ENCODE data around the gene CPT2.

CPT2 gene

DNA sequence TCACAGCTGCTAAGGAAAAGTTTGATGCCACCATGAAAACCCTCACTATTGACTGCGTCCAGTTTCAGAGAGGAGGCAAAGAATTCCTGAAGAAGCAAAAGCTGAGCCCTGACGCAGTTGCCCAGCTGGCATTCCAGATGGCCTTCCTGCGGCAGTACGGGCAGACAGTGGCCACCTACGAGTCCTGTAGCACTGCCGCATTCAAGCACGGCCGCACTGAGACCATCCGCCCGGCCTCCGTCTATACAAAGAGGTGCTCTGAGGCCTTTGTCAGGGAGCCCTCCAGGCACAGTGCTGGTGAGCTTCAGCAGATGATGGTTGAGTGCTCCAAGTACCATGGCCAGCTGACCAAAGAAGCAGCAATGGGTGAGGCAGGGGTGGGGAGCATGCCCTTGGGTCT, 14.3 kb downstream of the CPT2 start:
- no peaks in the 10 kb centered on the region for H3K27me3 Mint-ChIP-seq
- ATAC-seq (replicated peaks): no peak
- no peak overlapping the region for H3K4me3 Mint-ChIP-seq
- peaks cover 46% of the 10 kb centered on the region for H3K36me3 Mint-ChIP-seq (ENCODE audit: insufficient read depth)
- DNase-seq: no peak
- H3K4me1 Mint-ChIP-seq (ENCODE audit: low read depth in 2 of 2): peaks cover 0 to 5% of the 10 kb centered on the region in 2 donors
- peaks cover 3 to 7% of the 10 kb centered on the region in 2 donors for H3K9me3 Mint-ChIP-seq
- no peak overlapping the region for H3K27ac Mint-ChIP-seq

DNA sequence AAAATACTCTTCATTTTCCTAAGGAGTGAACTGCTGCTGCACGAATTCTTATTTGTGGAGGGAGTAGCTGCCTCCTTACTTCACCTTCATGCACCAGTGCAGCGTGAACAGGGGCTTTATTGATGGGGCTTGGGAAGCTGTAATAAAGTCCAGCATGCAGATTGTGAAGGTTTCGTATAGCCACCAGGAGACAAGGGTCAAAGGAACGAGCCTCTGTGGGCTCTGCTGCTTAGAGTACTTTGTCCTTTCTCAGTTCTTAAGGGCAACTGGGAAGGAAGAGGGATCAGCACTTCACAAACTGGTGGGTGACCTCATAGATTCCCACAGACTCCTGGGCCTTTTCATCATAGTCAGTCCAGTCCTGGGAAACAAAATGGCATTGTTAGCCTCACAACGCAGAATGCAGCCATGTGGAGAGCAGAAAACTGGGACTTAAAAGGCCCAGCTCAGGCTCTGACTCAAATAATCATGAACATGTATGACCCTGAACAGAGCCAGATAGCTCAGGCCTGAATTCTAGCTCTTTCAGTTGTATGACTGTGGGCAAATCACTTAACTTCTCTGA, 17.8 kb downstream of the CPT2 start:
- DNase-seq (no peak), ATAC-seq (replicated peaks) (no peak)
- H3K36me3 Mint-ChIP-seq (ENCODE audit: insufficient read depth): peaks cover 36% of the 10 kb centered on the region
- H3K27me3 Mint-ChIP-seq: no peaks in the 10 kb centered on the region
- H3K4me3 Mint-ChIP-seq: no peak overlapping the region
- no peaks in the 10 kb centered on the region for H3K9me3 Mint-ChIP-seq
- H3K27ac Mint-ChIP-seq: no peak overlapping the region
- H3K4me1 Mint-ChIP-seq (ENCODE audit: low read depth in 2 of 2): peaks cover 2 to 6% of the 10 kb centered on the region in 2 donors

DNA sequence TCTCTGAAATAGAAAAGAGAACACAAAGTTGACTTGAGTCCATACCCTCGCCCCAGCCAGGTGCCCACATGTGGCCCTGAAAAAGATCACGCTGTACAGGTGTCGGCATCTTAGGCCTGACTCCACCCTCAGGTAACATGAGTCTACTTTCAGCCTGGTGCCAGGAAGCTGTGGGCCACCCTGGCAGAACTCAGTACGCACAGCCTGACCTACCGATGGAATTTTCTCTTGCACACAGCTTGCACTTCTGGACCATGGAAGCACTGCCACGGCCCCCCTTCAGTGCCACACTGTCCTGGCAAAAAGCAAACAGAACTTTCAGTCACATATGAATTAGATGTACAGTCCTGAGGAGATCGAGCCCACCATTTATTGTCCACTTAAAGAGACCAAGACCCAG, 21.6 kb downstream of the CPT2 start:
- no peaks in the 10 kb centered on the region for H3K27me3 Mint-ChIP-seq
- DNase-seq (no peak), ATAC-seq (replicated peaks) (no peak)
- H3K4me3 Mint-ChIP-seq: no peak overlapping the region
- H3K9me3 Mint-ChIP-seq: no peaks in the 10 kb centered on the region
- peaks cover 29% of the 10 kb centered on the region for H3K36me3 Mint-ChIP-seq (ENCODE audit: insufficient read depth)
- H3K4me1 Mint-ChIP-seq (ENCODE audit: low read depth in 2 of 2): peaks cover 14 to 22% of the 10 kb centered on the region in 2 donors
- H3K27ac Mint-ChIP-seq: peak overlapping the region; percentile 60 to 98

DNA sequence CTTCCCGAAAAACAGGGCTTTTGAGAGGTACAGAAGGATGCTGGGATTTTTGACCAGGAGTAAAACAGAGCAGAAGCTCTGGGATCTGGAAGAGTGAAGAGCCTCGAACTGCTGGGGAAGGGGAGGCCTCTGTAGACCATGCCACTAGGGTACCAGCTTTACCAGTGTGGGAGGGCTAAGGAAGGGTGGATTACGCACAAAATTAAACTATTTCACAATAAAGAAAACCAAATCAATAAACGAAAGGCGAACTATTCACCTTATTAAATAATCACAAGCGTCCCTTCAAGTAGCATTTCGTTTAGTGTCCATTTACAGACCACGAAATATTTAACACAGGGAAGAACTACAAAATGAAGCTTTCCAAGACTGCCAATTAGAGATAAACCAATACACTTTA, 23.1 kb downstream of the CPT2 start:
- H3K4me3 Mint-ChIP-seq: peak overlapping the region; percentile 90 to 91
- DNase-seq: no peak
- ATAC-seq (replicated peaks): no peak
- peak overlapping the region; percentile 96 to 98 for H3K27ac Mint-ChIP-seq
- peaks cover 21% of the 10 kb centered on the region for H3K36me3 Mint-ChIP-seq (ENCODE audit: insufficient read depth)
- no peaks in the 10 kb centered on the region for H3K9me3 Mint-ChIP-seq
- H3K4me1 Mint-ChIP-seq (ENCODE audit: low read depth in 2 of 2): peaks cover 14 to 22% of the 10 kb centered on the region in 2 donors
- no peaks in the 10 kb centered on the region for H3K27me3 Mint-ChIP-seq

DNA sequence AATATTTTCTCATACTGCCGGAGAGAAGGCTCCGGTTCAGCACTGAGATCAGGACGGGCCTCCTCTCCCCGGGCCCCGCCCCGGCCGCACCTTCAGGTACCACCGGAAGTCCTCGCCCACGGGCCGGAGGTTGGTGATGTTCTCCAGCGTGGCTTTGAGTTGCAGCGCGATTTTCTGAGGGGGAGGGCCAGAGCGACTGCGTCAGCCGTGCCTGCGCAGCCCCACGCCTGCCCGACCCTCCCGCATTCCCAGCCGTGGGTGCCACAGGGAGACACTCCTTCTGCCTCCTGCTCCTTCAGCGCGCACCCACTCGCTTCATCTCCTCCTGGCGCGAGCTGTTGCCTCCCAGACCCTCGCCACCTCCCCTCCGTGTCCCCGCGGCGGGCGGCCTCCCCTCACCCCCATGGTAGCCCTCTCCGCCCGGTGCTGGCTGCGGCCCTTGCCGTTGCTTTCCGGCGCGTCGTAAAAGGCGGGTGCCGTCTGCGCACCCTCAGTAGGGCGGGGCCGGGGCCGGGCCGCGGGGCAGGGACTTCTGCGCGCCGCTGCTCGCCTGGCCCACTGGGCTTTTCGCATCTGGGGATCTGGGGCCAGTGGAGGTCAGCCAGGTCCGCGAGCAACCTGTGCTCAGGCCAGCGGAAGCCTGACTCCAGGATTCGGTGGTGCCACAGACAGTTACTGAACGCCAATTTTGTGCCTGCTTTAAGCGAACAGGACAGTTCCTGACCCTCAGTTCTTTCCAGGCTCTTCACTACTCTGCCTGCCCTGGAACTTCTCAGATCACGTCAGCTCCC, 23.7 kb downstream of the CPT2 start, which contains the start of gene CZIB:
Gene CZIB (minus strand): TSS at position 464 of the 791 bp plus-strand sequence. CDS start 59 bp downstream, at position 405.
- peaks cover 21% of the 10 kb centered on the region for H3K36me3 Mint-ChIP-seq (ENCODE audit: insufficient read depth)
- peak; percentile 90 for ATAC-seq (replicated peaks)
- peak within 1 kb of the TSS; percentile 96 to 98 for H3K27ac Mint-ChIP-seq
- no peaks in the 10 kb centered on the region for H3K27me3 Mint-ChIP-seq
- peak; percentile 91 to 93 (median 92) for DNase-seq
- H3K4me1 Mint-ChIP-seq (ENCODE audit: low read depth in 2 of 2): peaks cover 14 to 22% of the 10 kb centered on the region in 2 donors
- H3K4me3 Mint-ChIP-seq: peak within 1 kb of the TSS; percentile 90 to 91
- H3K9me3 Mint-ChIP-seq: no peaks in the 10 kb centered on the region

DNA sequence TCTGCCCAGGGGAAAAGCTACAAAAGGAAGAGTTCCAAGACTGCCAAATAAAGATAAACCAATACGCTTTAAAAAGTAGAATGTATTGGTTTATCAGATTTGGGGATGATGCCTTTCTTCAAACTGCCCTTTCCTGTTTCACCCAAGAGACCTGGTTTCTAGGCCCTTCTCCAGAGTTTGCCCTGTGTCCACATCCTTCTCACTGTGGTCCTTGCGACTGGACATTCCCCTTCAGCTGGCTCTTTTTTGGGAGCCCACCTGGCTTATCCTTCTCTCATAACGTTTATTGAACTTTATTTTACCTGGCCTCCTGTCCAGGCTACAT, 24.3 kb downstream of the CPT2 start:
- Mint-ChIP-seq H3K36me3 (ENCODE audit: insufficient read depth) (peaks cover 21% of the 10 kb centered on the region), H3K27me3 (no peaks in the 10 kb centered on the region), H3K27ac (peak overlapping the region; percentile 96 to 98), H3K9me3 (no peaks in the 10 kb centered on the region), H3K4me1 (ENCODE audit: low read depth in 2 of 2) (peaks cover 14 to 22% of the 10 kb centered on the region in 2 donors), H3K4me3 (peak overlapping the region; percentile 90 to 91)
- DNase-seq (no peak), ATAC-seq (replicated peaks) (no peak)

DNA sequence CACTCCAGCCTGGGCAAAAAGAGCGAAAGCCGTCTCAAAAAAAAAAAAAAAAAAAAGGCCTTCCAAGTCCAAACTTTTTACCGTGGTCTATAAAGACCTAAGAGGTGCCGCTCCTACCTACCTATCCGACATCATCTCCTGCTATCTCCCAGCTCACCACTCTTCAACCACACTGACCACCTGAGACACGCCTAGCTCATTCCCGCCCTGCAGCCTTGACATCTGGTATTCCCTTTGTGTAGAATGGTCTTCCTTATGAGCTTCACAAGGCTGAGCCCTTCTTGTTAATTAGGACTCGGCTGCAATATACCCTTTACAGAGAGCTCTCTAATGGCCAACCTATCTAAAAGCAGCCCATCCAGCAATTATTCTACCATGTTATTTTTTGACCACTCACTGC, 41.0 kb downstream of the CPT2 start:
- ATAC-seq (replicated peaks): no peak
- DNase-seq: no peak

DNA sequence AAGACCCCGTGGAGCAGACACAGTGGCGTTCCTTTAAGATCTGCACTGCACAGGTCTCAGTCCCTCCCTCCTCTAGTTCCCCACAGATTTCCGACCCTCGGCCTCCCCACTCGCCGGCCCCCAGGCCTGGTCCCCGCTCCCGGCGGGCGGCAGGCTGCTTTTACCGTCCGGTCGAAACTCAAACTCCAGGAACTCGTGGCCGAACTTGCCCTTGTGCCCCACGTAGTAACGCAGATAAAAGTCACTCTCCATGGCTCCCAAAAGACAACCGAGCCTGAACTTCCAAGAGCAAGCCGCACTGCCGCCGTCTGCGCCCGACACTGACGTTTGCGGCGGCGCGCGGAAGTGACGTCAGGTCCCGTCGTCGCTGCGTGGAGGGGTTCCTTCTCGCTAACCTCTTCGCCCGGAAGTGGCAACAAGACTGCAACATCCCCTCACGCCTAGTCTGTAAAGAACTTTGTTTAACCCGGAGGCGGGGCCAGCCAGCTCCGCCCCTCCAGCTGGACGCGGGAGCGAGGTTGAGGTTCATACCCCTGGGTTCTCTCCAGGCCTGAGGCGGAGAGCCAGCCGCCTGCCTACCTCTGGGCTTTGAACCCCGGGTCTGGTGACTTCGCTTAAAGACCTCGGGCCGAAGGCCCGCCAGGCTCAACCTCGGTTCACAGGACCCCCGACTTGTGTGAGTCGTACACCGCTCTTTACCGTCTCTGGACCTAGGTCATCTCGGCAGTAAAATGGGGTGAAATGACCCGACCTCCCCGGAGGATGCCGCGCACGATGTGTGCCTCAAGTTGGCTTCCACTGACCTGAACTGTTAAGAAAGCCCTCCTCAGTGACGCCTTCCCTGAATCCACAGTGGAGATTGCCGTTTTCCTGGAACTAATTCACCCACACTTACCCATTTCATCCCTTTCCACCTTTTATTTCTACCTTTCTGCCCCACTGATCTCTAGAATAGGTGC, 41.9 kb downstream of the CPT2 start, which contains the start of gene MAGOH:
Gene MAGOH (minus strand): TSS at position 322 of the 959 bp plus-strand sequence. CDS start 70 bp downstream, at position 252.
- Mint-ChIP-seq H3K27me3 (no peaks in the 10 kb centered on the region), H3K4me3 (peak within 1 kb of the TSS; percentile 99), H3K4me1 (ENCODE audit: low read depth in 2 of 2) (peaks cover 24 to 28% of the 10 kb centered on the region in 2 donors), H3K9me3 (no peaks in the 10 kb centered on the region), H3K27ac (peak within 1 kb of the TSS; percentile 99 to 100), H3K36me3 (ENCODE audit: insufficient read depth) (peaks cover 32% of the 10 kb centered on the region)
- DNase-seq (peak; percentile 95 to 98 (median 97)), ATAC-seq (replicated peaks) (peak; percentile 99)

More for the DNA sequence above, 41.0 kb downstream of the CPT2 start:
- Mint-ChIP-seq H3K36me3 (ENCODE audit: insufficient read depth) (peaks cover 38% of the 10 kb centered on the region), H3K27ac (peak overlapping the region; percentile 99 to 100), H3K4me1 (ENCODE audit: low read depth in 2 of 2) (peaks cover 24 to 28% of the 10 kb centered on the region in 2 donors), H3K4me3 (peak overlapping the region; percentile 99), H3K9me3 (no peaks in the 10 kb centered on the region), H3K27me3 (no peaks in the 10 kb centered on the region)

DNA sequence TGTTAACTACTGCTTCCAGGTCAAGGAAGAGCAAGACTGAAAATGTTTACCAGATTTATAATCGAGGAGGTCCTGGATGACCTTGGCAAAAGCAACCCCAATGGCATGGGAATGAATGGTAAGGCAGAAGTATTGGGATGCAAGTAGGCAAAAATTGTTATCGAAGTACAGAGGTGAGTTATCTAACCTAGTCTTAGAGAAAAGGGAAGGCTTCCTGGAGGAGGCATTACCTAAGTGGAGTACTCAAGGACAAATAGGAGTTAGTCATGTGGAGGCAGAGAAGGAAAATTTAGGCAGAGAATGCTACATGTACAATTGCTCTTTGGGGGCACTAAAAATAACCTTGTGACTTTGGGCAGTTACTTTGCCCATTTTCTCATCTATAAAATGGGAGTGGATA, 45.2 kb downstream of the CPT2 start:
- Mint-ChIP-seq H3K9me3 (no peaks in the 10 kb centered on the region), H3K36me3 (ENCODE audit: insufficient read depth) (peaks cover 12% of the 10 kb centered on the region), H3K4me3 (no peak overlapping the region), H3K27me3 (no peaks in the 10 kb centered on the region), H3K27ac (no peak overlapping the region), H3K4me1 (ENCODE audit: low read depth in 2 of 2) (peaks cover 16 to 18% of the 10 kb centered on the region in 2 donors)
- DNase-seq (no peak), ATAC-seq (replicated peaks) (no peak)

DNA sequence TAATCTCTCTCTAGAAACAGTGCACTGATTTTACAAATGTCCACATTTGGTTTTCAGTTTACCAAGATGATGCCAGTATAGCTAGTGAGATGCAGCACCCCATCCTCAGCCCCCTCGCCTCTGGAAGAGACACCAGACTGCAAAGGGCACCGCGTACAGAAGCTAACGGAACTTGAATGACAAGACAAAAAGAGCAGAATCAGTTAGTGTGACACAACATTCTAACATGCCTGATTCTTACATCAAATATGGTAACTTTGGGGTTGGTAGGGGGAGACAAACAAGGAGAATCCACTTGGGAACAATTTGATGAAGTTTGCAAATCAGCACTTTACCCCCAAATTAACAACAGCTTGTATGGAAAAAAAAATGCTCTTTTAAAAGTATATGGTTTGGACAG, 45.8 kb downstream of the CPT2 start:
- Mint-ChIP-seq H3K4me3 (no peak overlapping the region), H3K4me1 (ENCODE audit: low read depth in 2 of 2) (peaks cover 14 to 17% of the 10 kb centered on the region in 2 donors), H3K27me3 (no peaks in the 10 kb centered on the region)

DNA sequence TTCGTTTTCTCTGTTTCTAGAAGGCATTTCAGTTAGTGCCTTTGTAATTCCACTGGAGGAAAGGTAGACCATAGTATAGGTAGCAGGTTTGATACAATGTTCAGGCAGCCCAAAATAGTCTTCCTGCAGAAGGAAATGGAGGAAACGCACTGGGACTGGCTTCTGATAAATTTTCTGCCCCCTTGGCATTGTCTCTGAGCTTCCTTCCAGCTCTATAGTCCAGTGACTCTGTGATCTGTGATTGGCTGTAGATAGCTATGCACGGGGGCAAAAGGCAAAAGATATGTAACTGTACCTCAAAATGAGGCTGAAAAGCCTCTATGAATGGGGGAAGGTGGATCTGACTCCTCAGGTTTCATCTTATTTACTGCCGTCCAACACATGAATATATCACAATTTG, 47.5 kb downstream of the CPT2 start:
- Mint-ChIP-seq H3K36me3 (ENCODE audit: insufficient read depth) (no peaks in the 10 kb centered on the region), H3K9me3 (no peaks in the 10 kb centered on the region), H3K27me3 (no peaks in the 10 kb centered on the region), H3K27ac (no peak overlapping the region), H3K4me1 (ENCODE audit: low read depth in 2 of 2) (peaks cover under 1% of the 10 kb centered on the region in 2 donors), H3K4me3 (no peak overlapping the region)
- DNase-seq (no peak), ATAC-seq (replicated peaks) (no peak)

More for the DNA sequence above, 45.8 kb downstream of the CPT2 start:
- Mint-ChIP-seq H3K27ac (no peak overlapping the region), H3K36me3 (ENCODE audit: insufficient read depth) (peaks cover 12% of the 10 kb centered on the region), H3K9me3 (no peaks in the 10 kb centered on the region)
- DNase-seq (no peak), ATAC-seq (replicated peaks) (no peak)

DNA sequence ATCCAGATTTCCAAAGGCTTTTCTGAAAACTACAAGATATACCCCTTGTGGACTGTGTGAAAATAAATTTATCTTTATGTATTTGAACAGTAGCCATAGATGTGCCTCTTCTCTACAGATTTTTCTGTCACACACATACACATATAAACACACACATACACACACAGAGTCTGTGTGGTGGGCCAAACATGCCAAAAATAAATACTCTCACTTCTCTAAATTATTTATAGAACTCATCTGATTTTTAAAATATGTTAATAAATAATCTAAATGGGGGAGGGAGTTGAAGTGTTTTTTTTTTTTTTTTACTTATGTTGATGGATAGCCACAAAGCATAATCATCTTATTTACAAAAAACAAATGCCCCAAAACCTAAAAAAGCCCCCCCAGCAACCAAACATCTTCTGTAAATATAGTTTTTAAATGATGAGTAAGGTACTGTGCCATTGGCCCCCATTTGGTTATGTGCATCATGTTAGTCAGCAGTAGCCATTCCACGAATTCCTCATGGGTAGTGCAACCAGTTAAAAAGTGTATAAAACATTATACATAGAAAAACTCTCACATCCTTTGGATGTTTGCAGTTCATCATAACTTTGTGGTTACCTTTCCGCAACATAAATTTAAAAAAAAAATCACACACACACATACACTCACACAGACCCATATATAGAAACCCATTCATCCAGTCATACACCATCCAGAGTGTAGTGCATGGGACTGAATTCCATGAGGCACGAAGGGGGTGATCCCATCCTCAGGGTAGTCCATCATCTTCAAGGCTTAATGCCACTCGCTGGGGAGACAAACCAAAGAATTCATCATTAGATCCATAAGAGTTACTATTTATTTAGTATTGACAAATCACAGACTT, 49.9 kb downstream of the CPT2 start:
- Mint-ChIP-seq H3K4me1 (ENCODE audit: low read depth in 2 of 2) (no peaks in the 10 kb centered on the region), H3K27me3 (no peaks in the 10 kb centered on the region), H3K27ac (no peak overlapping the region), H3K9me3 (no peaks in the 10 kb centered on the region), H3K36me3 (ENCODE audit: insufficient read depth) (no peaks in the 10 kb centered on the region), H3K4me3 (no peak overlapping the region)
- ATAC-seq (replicated peaks) (no peak), DNase-seq (no peak)

All from effector memory CD8-positive, alpha-beta T cell (primary cell).